T1000 (cell line): ENCODE data around the gene CTSO.

Experiments used
- DNase-seq: peaks from one replicate; lab custom pipeline; 2025; ENCODE audit warnings: mixed read lengths; lab: John Stamatoyannopoulos, UW

Gene CTSO, protein sequence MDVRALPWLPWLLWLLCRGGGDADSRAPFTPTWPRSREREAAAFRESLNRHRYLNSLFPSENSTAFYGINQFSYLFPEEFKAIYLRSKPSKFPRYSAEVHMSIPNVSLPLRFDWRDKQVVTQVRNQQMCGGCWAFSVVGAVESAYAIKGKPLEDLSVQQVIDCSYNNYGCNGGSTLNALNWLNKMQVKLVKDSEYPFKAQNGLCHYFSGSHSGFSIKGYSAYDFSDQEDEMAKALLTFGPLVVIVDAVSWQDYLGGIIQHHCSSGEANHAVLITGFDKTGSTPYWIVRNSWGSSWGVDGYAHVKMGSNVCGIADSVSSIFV

DNA sequence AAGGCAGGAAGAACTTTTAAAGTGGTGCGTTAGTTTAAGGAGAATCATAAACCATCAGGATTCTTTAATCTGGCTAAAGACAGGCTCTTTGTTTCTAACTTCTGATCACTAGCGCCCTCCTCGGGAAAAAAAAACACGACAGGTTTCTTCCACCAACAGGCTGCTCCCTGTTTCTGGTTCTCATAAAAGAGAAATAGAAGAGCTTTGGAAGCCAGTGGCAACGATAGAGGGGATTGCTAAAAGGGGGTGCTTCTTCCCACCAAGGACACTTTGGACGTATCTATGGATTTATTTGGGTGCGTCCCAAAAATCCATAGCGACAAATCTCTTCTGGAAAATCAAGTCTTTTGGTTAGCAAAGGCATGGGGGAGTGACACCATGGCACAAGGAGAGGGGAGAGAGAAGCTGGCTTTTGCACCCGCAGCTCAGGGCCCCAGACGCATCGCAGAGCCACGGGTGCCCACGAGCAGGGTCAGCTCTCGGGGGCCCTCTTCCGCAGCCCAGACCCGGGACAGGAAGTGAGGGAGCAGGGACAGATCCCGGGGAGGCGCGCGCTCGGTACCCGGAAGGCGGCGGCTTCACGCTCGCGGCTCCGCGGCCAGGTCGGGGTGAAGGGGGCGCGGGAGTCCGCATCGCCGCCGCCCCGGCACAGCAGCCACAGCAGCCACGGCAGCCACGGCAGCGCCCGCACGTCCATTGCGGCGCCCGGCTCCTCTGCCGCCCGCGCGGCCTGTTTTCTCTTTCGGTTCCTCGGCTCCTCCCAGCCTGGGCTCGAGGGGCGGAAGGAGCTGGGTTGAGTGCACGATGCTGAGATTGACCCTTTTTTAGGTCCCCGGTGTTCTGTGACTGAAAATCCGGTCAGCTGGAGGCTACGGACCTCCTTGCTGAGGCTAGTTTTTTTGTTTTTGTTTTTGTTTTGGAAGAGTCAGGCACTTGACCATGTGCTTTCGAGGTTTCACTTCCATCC, at the start of gene CTSO:
Gene CTSO, minus strand, starts transcription at position 716 of the 967 bp plus-strand sequence. Its CDS starts 19 bp downstream, at position 697.
- DNase-seq: peak; percentile 36

DNA sequence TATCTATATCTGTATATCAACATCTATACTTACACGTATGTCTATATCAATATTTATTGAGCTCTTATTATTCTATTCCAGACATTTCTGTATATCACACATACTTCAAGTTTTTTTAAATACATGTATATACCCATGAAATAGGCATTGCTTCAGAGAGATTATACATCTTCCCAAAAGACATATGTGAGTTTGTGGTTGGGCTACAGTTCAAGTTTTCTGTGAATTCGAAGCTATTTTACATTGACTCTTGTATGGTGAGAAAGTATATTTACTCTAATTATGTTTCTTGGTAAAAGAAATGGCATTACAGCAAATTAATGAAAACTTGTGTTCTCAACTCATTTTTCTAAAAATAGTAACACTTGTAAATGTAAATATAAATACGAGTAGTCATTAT, 46.8 kb upstream of the CTSO start:
- DNase-seq: no peak

DNA sequence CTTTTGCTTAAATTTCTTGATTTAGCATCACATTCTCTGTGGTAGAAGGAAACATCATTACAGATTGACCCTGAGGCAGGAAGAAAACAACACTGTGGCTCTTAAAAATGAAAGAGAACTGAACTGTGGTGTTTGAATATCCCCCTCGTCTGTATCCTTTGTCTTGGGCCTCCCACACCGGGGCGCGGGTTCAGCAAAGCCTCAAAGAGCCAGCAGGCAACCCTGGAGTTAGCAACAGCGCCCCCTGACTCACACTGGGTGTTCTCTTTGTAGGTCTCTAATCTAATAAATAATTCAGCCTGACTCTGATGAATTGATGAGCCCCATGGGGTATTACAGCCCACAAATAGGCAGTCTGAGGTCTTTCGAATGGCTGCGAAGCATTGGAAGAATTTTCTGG, 46.1 kb upstream of the CTSO start:
- no peak for DNase-seq

DNA sequence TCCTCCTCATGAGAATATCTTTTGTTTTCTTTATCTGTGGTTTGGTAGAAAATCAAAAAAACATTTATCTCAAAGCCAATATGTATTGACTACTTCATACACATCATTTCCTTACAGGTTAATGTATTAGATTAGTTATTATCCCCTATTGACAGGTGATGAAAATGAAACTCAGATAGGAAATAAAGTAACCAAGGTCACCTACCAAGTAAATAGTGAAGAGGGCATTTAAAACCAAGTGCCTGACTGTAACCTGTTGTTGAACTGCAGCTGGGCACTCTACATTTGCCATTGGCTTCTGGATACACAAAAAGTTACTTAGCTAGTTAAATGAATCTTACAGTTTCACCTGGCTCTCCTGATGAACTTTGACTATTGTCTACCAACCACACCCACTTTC, 41.4 kb upstream of the CTSO start:
- DNase-seq: no peak

DNA sequence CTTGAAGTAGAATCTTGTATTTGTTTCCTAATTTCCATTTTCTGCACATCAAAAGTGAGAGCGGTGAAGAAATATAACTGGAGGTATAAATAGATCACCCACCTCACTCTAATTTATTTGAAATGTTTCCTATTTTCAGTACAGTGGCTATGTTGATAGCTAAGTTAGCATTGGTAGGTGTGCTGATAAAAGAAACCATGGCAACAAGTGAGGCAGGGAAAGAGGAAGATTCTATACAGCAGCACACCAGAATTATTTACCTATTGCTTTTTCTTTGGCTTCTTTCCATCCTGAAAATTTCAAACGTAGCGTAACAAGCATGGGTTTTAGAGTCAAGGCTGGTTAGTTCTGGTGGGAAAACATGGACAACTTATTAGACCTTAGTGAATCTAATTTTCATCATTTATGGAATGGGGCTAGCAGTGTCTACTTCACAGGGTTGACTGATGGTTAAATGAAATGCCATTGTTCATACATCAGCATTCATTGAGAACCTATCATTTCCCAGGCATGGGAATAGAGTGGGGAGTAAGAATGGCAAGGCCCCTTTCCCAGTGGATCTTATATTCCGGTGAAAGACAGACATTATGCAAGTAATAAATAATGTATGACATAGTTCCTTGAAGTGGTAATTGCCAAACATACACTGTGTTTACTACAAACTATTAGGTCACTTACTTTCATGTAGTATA, 30.6 kb upstream of the CTSO start:
- DNase-seq: no peak

DNA sequence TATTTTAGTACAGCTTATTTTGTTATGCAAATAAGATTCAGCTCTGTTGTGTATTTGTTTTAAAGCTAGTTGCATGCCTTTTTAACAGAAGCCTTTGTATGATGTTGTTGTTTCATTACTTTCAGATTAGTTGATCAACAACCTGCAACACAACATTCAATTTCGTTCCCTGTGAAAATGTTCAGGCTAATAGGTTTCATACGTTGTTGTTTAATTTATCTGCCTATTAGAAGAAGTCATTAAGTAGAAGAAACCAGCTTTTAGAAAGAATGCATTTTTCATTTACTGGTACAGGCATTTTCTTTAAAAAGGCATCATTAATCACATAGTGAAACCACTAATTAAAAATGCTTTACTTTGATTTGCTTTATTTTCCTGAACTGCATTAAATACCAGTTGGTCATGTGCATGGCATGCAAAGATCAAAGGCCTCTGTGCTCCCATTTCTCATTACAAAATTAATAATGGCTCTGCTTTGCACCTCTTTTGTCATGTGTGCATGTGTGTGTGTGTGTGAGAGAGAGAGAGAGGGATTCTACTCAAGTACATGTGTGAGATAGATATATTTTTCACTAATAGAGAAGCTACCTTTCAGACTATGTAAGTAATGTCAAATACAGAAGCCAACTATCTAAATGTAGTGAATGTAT, 29.2 kb upstream of the CTSO start:
- no peak for DNase-seq

DNA sequence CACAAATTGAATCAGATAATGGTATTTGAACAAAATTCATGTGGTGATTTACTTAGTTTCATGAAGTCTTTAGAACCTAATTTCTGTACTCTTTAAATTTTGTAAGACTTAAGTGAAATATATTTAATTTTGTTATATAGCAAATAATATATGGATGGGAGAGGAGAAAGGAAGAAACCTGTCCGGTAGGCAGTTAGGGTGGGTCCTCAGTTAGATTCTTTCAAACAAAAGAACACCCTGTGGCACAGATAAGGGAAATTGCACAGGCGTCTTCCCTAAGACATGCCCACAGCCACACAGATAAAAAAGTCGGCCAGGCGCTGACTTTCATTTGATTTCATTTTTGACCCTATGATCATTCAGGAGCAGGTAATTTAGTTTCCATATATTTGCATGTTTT, 25.1 kb upstream of the CTSO start:
- DNase-seq: no peak

DNA sequence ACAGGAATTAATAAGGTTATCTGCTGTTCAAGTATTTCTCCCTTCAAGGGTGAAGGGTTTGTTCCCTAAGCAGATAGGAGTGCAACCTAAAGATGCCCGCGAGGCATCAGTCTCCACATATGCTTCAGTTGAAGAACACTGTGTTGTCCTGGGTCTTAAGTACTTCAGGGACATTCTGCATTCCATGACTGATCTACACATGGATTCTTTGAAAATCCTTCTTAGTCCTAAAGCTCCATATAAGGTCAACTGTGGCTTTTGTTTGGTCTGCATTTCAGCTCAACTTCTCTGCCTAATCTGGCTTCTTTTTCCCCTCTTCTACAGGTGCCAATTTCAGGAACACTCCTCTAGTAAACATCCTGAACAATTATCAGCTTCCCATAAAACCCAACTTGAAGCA, 21.8 kb upstream of the CTSO start:
- DNase-seq: no peak

DNA sequence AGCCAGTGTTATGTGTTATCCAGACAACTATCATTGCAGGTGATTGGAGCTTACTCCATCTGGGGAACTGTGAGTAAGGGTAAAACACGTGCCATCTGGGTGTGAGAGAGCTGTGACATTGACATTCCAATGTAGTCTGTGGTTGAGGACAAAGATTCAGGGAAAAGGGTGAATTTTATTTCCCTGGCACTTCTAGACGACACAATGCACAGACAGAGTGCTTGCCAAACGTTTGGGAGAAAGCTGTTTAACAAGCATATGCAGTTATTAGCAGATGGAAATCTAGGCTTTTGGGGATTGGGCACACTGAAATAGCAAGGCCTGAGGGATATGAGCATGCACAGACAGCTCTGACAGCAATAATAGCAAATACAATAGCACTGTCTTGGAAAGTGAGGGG, 21.3 kb upstream of the CTSO start:
- DNase-seq: no peak

DNA sequence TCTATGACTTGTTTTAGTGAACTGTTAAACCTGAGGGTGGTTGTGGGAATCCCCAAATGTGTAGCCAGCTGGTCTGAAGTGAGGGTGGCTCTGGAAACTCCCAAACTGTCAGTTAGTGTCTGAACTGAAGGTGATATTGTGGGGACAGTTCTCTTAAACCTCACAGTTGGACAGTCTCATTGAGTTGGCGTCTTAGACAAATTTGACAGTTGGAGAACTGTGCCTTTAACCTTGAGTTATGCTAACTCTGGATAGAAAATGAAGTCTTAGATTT, 20.7 kb upstream of the CTSO start:
- DNase-seq: no peak

DNA sequence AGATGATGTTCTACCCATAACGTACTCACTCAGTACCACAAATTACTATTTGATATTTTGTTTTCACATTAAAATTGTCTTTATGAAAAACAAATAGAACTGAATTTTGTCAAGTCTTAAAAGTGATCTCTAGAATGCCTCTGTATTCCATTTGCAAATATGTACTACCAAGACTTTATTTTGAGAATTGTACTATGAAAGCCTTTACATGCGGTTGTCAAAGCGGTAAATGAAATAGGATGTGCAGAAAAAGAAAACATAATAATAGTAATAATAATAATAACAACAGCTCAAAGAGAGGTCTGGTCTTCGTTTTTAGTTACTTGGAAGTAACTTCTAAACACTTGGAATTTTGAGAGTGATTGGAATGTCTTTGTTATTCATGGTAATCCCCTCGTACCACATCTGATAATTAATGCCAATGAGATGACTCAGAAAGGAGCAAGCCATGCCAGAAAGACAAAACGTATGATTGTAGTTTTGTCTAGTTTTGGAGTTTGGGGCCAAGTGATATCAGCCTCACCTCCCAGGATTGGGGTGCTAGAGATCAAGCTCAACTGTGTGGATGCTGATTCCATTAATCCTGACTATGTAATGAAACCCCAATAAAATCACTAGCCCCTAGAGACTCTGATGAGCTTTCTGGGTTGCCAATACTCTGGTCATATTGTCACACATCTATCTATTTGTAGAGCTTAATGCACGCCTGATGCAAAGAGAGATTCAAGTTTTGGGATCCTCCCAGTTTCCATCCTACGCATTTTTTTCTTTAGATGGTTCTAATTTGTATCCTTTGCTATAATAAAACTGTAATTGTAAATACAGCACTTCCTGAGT, 20.2 kb upstream of the CTSO start:
- no peak for DNase-seq

DNA sequence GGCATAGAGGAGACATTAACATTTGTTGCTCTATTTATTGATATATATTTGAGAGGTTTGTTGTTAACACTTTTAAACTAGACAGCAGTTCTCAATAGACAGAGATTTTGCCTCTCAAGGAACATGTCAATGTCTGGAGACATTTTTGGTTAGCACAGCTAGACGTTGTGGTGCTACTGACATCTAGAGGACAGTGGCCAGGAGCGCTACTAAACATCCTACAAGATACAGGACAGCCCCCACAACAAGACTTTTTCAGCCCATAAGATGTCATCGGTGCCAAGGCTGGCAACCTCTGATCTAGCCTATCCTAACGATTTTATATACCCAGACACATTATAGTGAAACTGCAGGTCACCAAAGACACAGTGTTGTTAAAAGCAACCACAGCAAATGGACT, 18.4 kb upstream of the CTSO start:
- no peak for DNase-seq

DNA sequence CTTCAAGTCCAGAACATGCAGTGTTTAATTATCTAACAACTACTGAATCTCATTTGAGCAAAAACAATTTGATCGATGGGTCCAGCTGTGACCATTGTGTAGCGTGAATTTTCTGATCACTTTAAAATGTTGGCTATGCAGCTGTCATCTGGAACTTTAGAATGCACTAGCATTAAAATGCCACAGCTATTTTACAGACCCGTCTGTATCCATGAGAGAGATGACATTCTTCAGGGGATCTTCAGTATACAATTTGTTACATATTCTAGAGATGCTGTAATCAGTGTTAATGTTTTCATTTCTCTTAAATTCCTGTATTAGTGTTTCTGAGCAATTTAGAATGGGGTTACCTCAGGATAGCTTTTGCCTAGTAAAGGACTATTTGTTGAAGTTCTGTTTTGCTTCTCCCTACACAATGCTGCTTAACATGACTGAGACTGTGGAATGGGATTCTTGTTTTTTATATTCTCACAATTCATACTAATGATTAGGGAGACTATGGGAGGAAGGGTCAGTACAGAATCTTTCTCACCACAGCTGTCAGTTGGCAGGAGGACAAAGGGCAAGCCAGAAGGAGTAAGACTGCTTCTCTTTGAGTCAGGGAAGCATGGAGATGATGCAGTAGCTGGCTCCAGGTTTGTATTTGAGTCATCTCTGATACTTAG, 13.2 kb upstream of the CTSO start:
- no peak for DNase-seq

DNA sequence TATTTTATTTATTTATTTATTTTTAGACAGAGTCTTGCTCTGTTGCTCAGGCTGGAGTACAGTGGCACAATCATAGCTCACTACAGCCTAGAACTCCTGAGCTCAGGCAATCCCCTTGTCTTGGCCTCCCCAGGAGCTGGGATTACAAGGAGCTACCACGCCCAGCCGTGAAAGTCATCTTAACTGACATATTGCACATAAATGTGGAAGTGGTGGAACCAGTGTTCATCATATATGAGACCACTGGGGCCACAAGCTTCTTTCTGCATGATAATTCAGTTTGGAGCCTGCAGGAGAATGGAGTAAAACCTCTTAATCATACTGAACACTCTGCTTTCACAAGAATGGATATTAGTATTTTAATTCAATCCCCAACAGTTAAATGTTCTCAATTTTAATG, 12.5 kb upstream of the CTSO start:
- DNase-seq: no peak

DNA sequence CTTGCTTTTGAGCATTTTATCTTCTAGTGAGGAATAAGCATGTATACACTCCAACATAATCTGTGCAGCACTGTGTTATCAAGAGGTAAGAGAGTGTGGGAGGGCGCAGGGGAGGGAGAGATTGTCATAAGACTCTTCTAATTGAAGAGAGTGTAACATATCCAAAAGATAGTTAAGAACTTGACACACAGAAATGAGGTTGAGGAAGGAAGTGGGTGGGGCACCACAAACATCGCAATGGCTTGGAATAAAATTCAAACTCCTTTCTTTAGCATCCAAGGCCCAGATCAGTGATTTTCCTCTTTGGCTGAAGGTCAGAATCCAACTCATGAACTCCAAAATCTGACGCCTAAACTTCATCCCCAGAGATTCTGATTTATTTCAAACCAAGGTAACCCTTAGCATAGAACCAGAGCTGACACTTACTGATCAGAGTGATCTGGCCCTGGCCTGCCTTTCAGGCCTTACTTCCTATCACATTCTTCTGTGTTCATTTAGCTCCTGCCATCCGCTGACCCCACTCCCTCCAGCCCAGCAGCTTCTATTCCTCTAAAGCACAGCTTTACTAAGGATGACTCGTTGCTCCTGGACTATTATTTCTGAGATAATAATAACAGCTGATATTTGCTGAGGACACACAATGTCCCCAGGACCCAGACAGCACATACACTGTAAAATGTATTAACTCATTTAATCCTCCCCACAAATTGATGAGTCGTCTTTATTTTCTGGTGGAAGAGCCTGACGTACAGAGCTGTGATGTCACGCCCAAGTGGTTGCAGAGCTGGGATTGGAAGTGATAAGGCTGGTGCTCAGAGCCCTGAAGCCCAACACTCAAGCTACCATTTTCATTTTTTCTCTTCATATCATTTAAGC, 10.6 kb upstream of the CTSO start:
- no peak for DNase-seq

DNA sequence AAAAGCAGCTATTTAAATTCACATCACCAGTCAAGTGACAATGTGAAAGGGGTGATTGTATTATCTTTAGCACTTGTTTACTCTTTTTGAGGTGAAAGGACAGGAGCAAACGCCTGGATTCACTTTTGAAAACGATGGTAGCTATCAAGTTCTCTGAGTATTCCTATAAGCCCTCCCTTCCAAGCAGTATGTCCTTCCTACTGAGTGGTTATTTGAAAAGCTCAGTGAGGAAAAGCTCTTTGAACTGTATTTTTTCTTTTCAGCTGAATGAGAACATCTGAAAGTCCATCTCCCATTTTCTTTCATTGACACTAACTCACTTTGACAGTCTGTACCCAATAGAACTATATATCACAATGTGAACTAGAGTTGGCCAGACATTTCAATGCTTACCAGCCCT, 9.1 kb upstream of the CTSO start:
- DNase-seq: no peak

DNA sequence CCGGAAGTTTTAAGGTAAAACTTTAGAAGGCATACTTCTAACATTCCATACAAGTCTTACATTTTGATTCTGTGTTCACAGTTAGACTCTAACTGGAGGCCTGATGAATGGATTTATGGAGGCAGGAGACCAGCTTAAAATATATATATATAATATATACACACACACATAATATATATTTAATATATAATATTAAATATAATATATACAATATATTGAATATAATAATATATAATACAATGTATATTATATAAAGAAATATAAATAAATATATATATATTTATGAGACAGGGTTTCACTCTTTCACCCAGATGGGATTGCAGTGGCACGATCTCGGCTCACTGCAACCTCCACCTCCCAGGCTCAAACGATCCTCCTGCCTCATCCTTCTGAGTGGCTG, 7.9 kb upstream of the CTSO start:
- DNase-seq: no peak

DNA sequence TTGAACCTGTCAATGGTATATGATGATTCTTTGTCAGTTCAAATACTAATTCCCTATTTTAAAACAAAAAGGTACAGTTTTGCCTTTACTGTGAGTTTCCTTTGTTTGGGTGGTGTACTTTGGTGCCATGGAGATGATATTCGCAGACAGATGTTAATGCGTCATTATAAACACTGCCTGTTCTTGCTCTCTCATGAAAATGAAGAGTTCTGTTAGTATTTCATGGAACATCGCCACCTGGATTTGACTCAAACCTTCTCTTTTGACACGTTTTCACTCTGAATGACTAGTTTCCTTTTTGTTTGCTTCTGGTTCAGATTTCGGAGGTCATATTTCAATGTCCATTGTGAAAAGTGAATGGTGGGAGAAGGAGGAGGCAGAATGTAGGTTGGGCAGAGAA, 6.9 kb upstream of the CTSO start:
- no peak for DNase-seq

DNA sequence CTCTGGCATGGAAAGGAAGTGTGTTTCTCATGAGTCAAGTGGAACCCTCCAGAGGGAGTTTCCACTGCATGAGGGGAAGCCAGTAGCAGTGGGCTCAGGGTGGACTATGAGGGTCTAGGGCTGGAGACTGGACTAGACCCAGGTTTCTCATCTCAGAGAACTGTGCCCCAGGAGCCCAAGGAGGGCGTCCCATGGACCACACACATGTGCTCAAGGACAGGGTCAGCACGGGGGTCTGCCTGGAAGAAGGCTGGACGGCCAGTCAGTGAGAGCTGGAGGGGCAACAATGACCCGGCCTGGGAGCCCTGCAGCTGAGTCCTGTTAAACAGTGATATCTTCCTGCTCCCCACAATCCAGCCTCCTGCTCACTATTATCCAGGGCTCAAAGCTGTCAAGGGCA, 5.8 kb upstream of the CTSO start:
- no peak for DNase-seq

DNA sequence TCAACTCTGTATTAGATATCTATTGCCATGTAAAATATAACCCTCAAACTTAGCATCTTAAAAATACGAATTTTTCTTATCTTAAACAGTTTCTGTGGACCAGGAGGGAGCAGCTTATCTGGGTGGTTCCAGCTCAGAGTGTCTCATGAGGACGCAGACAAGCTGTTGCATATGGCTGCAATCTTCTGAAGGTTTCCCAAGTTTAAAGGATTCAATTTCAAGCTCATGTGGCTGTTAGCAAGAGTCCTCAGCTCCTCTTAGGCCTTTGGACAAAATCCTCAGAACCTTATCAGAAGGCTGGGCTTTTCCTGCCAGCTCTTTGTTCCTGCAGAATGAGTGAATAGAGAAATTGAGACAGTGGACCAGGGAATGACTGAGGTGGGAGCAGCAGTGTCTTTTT, 2.8 kb upstream of the CTSO start:
- DNase-seq: no peak
